Stimulated activated CD8-positive, alpha-beta memory T cell treated with anti-CD3 and anti-CD28 coated beads, Interleukin-2, amount 100 ng/mL, for 48 hours (primary cell): ENCODE data around the gene CLEC10A.
"Not testable (repeated sequence)": the region's sequence is repeated elsewhere in the genome, so short reads cannot be mapped to it uniquely, and the experiment has no call there.

Source experiments
- DNase-seq, 2 donors: peaks; one replicate each; pipeline ENCODE4 v3.0.0-alpha.2; 2020; ENCODE audit warnings: low read depth in 2 of 2

Gene CLEC10A

GRCh38 chr17:7079581-7080455 is at the start of gene CLEC10A:
TSS of gene CLEC10A (minus strand) at chr17:7080251. CDS start at chr17:7078812, 1,439 bp downstream.
- no peak for DNase-seq

DNA sequence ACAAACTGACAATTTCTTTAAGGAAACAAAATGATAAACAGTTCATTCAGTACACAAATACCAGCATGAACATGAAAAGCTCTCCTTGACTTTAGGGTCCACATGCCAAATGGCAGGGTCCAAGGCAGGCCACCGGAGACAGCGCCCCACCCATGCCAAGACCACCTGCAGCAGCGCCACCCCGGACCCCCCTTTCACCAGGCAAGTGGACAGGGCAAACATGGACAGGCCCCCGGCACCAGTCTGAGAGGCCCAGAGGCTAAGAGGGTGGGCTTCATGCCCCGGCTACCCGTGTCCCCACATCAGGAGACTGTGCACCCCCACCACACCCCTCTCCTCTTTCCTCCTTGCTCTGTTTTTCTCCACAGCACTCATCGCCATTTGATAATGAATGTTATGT is 49.3 kb upstream of the CLEC10A start:
- no peak for DNase-seq

DNA sequence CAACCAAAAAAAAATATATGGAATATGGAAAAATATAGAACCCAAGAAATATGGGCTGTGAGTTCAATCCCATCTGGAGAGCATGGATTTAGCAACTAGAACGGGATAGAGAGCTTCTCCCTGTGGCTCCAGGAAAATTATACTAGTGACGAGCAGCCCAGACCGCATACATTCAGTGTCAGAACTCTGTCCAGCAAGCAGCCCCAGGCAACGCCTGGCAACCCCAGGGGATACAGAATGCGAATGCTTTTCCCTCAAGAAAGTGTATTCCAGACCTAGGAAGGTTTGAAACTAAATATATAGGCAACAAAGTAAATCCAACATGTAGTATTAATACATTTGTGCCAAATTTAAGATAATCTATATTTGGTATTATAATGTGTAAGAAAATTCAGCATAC is 48.1 kb upstream of the CLEC10A start:
- no peak for DNase-seq

GRCh38 chr17:7127501-7127900 is 47.5 kb upstream of the CLEC10A start:
- DNase-seq = not testable (repeated sequence)

- DNase-seq = not testable (repeated sequence)
These were observed 46.3 kb upstream of the CLEC10A start for GRCh38 chr17:7126386-7126785.

DNA sequence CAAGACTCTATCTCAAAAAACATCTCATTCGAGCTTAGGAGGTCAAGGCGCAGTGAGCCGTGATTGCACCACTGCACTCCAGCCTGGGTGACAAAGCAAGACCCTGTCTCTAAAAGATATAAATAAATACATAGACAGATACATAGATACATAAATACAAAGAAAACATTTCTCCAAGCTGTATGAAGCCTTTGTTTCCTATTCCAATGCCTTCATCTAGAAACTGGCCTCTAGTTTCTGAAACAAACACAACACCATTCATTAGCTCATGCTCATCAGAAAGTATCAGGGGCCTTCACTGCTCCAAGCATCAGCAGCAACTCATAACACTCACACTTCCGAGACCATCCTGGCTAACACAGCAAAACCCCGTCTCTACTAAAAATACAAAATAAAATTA is 44.9 kb upstream of the CLEC10A start:
- DNase-seq = no peak

DNA sequence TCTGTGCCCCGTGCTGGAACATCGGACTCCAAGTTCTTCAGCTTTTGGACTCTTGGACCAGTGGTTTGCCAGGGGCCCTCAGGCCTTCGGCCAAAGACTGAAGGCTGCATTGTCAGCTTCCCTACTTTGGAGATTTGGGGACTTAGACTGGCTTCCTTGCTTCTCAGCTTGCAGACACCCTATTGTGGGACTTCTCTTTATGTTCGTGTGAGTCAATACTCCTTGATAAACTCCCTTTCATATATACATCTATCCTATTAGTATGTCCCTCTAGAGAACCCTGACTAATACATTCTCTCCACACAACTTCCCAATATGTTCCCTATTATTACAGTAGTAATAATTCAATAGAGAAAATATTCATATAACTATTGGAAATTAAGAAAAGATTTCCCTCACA is 43.8 kb upstream of the CLEC10A start:
- DNase-seq = no peak

GRCh38 chr17:7122381-7122780 is 42.3 kb upstream of the CLEC10A start:
- DNase-seq = no peak

- DNase-seq = not testable (repeated sequence)
These were observed 40.6 kb upstream of the CLEC10A start for GRCh38 chr17:7120635-7121034.

DNA sequence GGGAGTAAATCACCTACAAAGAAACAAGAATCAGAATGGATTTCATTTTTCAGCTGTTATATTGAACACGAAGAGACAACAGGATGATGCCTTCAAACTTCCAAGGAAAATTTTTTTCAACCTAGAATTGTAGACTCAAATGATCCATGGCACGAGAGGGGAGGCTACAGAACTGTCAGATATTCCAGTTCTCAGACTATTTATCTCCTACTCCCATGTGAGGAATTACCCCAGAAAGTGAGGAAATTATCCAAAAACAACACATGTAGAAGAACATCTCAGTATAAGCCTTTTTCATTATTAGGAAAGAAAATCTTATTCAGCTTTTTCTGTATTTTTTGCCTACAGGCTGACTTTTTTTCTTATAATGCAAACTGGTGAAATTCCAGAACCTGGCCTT is 40.1 kb upstream of the CLEC10A start:
- no peak for DNase-seq

GRCh38 chr17:7119314-7119713 is 39.3 kb upstream of the CLEC10A start:
- no peak for DNase-seq

- DNase-seq = no peak
These were observed 35.0 kb upstream of the CLEC10A start for GRCh38 chr17:7114875-7115614.

DNA sequence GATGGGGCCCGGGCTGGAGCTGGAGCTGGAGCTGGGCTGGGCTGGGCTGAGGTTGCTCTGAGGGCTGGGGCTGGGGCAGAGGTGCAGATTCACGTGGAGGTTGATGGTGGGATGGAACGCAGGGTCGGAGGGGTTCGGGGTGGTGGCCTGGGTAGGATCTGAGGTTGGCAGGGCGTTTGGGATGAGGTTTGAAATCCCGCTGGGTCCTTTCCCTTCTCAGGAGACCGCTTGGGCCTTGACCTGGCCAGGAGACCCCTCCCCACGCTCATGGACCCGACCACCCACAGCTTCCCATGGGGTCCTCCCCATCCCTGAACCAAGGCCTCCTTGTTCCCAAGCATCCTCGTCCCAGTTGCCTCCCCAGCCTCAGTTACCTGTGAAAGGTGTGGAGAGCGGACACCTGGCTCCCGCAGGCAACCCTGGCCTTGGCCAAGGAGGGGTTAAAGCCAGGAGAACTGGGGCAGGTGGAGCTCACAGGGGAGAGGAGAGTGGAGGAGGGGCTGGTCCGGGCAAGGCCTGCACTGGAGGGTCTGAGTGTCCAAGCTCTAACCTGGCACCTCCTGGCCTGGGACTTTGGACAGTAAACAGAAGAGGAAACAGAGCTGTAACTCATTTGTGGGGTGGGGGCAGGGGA is 34.3 kb upstream of the CLEC10A start, which contains the start of gene ASGR2:
Gene ASGR2 (minus strand): TSS at position 582 of the 634 bp plus-strand sequence. CDS start 582 bp downstream, outside the sequence.
- no peak for DNase-seq

GRCh38 chr17:7113273-7114071 is 33.4 kb upstream of the CLEC10A start:
- DNase-seq = no peak

- no peak for DNase-seq
These were observed 32.6 kb upstream of the CLEC10A start for GRCh38 chr17:7112510-7113108.

DNA sequence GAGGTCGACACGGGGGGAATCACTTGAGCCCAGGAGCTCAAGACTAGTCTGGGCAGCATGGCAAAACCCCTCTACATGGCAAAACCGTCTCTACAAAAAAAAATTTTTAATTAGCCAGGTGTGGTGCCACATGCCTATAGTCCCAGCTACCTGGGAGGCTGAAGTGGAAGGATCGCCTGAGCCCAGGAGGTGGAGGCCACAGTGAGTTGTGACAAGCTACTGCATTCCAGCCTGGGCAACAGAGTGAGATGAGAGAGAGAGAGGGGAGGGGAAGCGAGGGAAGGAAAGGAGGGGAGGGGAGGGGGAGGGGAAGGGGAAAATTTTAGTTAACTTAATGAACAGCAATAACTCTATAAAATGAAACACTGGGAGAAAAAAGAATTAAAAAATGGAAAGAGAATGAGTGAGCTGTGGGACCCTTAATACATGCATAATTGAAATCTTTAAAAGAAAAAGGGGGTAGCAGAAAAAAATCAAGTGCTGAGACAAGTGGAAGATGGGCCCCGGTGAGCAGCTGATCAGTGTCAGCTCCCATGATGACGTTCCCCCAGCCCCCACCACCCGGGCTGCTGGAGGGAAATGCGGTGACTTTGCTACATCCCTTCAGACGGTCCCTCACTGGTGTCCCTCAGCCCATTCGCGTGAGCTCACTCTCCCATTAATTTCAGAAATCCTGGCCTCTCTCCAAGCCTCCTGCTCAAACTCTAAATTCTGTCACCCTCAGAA is 31.9 kb upstream of the CLEC10A start:
- no peak for DNase-seq

- no peak for DNase-seq
These were observed 30.7 kb upstream of the CLEC10A start for GRCh38 chr17:7110617-7111306.

GRCh38 chr17:7109461-7110322 is 29.6 kb upstream of the CLEC10A start:
- no peak for DNase-seq

GRCh38 chr17:7108981-7109380 is 28.9 kb upstream of the CLEC10A start:
- no peak for DNase-seq
